ENCODE data around the gene RGS12. TPM values are rescaled to one million over a fixed set of nuclear protein-coding genes. Genes with fewer than 3 reads are reported as not detected.

The RGS12 gene
- total RNA-seq, 1 donor from 2014 or later, result 64.8 TPM

DNA sequence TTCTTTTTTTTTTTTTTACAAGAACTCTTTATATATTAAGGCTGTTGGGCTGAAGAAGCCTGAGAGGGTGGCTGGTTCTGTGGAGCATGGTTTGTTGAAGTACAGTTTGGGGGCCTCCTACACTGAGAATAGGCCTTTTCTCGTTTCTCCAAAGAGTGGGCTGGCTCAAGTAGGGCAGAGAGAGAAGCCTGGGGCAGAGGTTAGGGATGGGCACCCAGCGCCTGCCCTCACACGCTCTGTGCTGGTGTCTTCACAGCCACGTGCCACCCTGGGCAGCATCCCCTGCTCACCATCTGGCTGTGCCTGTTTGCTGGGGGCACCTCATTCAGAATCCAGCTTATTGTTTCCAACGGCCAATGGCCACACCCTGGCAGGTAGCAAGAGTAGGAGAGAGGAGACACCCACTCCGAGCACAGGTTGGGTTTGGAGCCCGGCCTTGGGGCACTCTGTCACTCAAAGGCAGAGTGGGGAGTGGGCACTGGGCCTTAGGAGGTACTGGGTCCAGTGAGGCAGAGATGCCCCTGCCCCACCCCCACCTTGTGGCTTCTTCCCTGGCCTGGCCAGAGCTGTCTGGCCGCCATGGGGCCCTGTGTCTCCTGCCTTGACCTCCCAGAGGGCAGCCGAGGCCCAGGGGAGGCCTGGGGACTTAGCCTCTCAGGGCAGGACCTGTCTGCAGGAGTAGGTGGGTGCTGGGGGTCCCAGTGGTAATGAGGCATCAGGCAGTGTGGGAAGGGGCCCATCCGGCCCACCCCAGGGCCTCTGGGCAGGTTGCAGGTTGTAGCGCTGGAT is 40.9 kb upstream of the RGS12 start:
- Histone ChIP-seq H3K4me1 (no peaks in the 10 kb centered on the region), H3K27ac (no peak overlapping the region), H3K9me3 (no peaks in the 10 kb centered on the region), H3K36me3 (no peaks in the 10 kb centered on the region), H3K4me3 (no peak overlapping the region), H3K27me3 (no peaks in the 10 kb centered on the region)
- TF ChIP-seq, protein P1, sequence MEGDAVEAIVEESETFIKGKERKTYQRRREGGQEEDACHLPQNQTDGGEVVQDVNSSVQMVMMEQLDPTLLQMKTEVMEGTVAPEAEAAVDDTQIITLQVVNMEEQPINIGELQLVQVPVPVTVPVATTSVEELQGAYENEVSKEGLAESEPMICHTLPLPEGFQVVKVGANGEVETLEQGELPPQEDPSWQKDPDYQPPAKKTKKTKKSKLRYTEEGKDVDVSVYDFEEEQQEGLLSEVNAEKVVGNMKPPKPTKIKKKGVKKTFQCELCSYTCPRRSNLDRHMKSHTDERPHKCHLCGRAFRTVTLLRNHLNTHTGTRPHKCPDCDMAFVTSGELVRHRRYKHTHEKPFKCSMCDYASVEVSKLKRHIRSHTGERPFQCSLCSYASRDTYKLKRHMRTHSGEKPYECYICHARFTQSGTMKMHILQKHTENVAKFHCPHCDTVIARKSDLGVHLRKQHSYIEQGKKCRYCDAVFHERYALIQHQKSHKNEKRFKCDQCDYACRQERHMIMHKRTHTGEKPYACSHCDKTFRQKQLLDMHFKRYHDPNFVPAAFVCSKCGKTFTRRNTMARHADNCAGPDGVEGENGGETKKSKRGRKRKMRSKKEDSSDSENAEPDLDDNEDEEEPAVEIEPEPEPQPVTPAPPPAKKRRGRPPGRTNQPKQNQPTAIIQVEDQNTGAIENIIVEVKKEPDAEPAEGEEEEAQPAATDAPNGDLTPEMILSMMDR (IDR thresholded peaks at IDR 0.05), result no peak
- no peak for TF ChIP-seq POLR2AphosphoS5 (IDR thresholded peaks at IDR 0.05; ENCODE audit: insufficient read depth in 1 of 2, low read depth in 1 of 2)
- no peak for TF ChIP-seq POLR2A (IDR thresholded peaks at IDR 0.05)
- DNase-seq (ENCODE audit: extremely low spot score in 2 of 2), result no peak
- intact Hi-C loops (cut with DNase I), result no loop called here

DNA sequence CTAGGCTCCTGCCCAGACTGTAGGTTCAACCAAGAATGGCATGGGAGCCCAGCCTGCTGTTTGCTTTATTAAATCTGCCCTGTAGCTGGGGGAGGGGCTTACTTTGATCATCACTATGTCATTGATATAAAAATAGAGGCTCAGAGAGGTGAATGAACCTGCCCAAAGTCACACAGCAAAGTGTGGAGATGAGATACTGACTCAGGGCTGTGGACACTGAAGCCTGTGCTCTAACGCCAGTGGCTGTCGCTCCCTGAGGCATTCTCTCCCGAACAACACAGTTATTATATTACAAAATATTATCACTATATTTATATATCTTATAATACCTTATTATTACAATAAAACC is 40.4 kb upstream of the RGS12 start:
- Histone ChIP-seq H3K36me3 (no peaks in the 10 kb centered on the region), H3K27me3 (no peaks in the 10 kb centered on the region), H3K4me3 (no peak overlapping the region), H3K27ac (no peak overlapping the region), H3K9me3 (no peaks in the 10 kb centered on the region), H3K4me1 (no peaks in the 10 kb centered on the region)
- TF ChIP-seq POLR2A (IDR thresholded peaks at IDR 0.05), result no peak
- no peak for TF ChIP-seq POLR2AphosphoS5 (IDR thresholded peaks at IDR 0.05; ENCODE audit: insufficient read depth in 1 of 2, low read depth in 1 of 2)
- TF ChIP-seq, protein P1 (IDR thresholded peaks at IDR 0.05), result no peak
- DNase-seq (ENCODE audit: extremely low spot score in 2 of 2), result no peak
- intact Hi-C loops (cut with DNase I), result no loop called here

DNA sequence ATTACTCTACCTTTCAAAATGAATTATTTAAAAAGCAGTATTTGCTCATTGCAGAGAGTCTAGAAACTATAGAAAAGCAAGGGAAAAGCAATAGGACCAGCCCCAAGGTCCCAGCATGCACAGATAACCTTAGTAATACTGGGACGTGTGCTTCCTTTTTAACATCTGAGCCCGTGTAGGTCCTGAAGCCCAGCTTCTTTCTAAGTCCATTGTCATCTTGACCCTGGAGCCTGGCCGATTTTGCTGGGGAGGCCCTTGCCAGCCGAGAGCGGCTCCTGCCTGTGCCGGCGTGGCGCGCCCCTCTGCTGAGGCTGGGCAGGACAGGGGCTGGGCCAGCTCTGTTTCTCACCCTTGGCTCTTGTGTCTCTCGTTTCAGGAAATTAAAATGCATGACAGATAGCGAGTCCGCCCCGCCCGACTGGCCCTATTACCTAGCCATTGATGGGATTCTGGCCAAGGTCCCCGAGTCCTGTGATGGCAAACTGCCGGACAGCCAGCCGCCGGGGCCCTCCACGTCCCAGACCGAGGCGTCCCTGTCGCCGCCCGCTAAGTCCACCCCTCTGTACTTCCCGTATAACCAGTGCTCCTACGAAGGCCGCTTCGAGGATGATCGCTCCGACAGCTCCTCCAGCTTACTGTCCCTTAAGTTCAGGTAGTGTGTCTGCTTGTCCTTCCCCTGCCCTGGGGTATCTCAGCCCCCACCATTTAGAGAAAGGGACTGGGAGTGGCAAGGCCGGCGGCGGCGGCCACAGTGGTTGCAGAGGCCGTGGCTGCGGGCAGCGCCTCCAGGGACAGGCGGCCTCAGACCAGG is 39.8 kb upstream of the RGS12 start:
- DNase-seq (ENCODE audit: extremely low spot score in 2 of 2), result no peak
- H3K36me3 ChIP-seq, result no peaks in the 10 kb centered on the region

DNA sequence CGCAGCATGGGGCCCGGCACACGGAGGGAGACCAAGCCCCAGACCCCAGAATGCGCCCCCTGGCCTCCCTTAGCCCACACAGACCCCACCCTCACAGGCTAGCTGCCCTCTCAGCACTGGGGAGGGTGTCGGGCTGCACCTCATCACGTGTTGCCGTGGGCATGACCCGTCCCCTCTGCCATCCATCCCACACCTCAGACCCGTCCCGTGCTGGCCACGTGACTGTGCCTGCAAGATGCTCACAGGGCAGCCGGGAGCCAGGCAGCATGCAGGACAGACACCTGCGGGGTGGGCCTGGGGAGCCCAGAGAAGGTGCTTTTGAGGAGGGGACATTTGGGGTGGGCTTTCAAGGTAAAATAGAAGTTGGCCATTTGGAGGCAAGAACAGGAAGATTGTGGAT is 39.0 kb upstream of the RGS12 start:
- TF ChIP-seq POLR2AphosphoS5 (IDR thresholded peaks at IDR 0.05; ENCODE audit: insufficient read depth in 1 of 2, low read depth in 1 of 2), result no peak
- TF ChIP-seq, protein P1 (IDR thresholded peaks at IDR 0.05), result no peak
- TF ChIP-seq POLR2A (IDR thresholded peaks at IDR 0.05), result no peak
- Histone ChIP-seq H3K4me3 (no peak overlapping the region), H3K9me3 (no peaks in the 10 kb centered on the region), H3K27ac (no peak overlapping the region), H3K27me3 (no peaks in the 10 kb centered on the region), H3K36me3 (no peaks in the 10 kb centered on the region), H3K4me1 (no peaks in the 10 kb centered on the region)
- no peak for DNase-seq (ENCODE audit: extremely low spot score in 2 of 2)
- intact Hi-C loops (cut with DNase I), result no loop called here

More for the DNA sequence above, 39.8 kb upstream of the RGS12 start:
- no peak overlapping the region for H3K4me3 ChIP-seq
- no peaks in the 10 kb centered on the region for H3K4me1 ChIP-seq
- no peaks in the 10 kb centered on the region for H3K27me3 ChIP-seq
- TF ChIP-seq POLR2AphosphoS5 (IDR thresholded peaks at IDR 0.05; ENCODE audit: insufficient read depth in 1 of 2, low read depth in 1 of 2) (no peak), POLR2A (IDR thresholded peaks at IDR 0.05) (no peak)
- TF ChIP-seq, protein P1 (IDR thresholded peaks at IDR 0.05), result no peak
- no peaks in the 10 kb centered on the region for H3K9me3 ChIP-seq
- no peak overlapping the region for H3K27ac ChIP-seq
- intact Hi-C loops (cut with DNase I), result no loop called here

Data from vagina (tissue), 2 donors.